IPS-18c (cell line): Measurements from ENCODE around the gene PCGF2.
"Not testable (repeated sequence)": the region's sequence is repeated elsewhere in the genome, so short reads cannot be mapped to it uniquely, and the experiment has no call there.

ENCODE experiments used
- H3K4me3 ChIP-seq: 2 replicates; pipeline ENCODE4 v1.7.0; 2013; ENCODE audit warnings: low read depth, mild to moderate bottlenecking, low read length, moderate library complexity; ENCODE audit not compliant: insufficient read depth
- H3K9me3 ChIP-seq: one replicate; pipeline ENCODE4 v1.6.1; 2013; ENCODE audit warnings: mild to moderate bottlenecking, low read length, moderate library complexity; ENCODE audit not compliant: control insufficient read depth, insufficient read depth

Gene PCGF2

DNA sequence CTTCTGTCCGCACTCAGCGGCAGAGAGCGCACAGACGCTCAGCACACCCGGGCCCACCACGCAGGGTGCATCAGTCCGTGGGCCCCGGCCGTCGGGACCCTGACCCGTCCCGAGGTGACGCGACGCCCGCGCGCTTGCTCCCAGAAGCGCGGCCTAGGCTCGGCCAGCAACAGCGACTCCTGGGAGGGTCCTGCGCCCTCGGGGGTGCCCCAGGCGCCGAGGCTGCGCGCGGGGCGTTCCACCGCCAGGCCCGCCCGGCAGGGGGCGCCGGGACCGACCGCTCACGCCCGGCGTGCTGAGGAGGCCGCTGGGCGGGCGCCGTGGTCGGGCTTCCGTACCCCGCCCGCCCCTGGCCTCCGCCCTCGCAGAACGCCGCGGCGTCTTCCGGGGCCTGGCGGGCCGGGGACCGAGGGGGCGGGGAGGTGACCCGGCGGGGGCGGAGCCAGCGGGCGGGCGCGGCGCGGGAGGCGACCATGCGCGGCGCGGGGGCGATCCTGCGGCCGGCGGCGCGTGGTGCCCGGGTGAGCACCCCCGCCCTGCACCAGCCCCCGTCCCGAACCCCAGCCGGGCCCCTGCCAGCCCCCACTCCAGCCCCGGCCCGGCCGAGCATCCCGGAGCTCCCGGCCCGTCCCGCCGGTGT, 18.1 kb downstream of the PCGF2 start, which contains the start of gene CISD3:
Gene CISD3 (plus strand): TSS at position 456 of the 640 bp plus-strand sequence. CDS start 18 bp downstream, at position 474.
- peak within 1 kb of the TSS; percentile 78 for H3K4me3 ChIP-seq
- no peaks in the 10 kb centered on the region for H3K9me3 ChIP-seq

DNA sequence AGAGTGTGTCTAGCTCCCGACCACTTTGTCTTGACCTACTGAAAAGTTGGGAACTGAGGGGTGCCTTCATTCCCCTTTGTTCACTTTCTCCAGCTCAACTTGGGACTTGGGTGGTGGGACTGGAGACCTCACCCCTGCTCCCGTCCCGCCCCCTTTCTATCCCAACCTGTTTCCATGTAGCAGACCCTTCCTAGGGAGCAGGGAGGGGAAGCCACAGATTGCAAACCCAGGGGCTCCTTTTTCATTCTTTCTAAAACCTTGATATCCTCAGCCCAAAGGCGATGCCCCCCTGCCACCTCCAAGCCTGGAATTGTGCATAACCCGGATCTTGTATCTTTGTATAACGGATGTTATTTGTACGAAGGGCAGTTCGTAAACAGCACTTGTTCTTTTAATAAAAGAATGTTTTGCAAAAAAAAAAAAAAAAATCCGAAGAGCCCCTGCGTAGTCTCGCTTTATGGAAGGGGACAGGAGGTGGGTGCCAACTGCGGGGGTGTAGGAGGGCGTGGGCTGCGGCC, 18.7 kb downstream of the PCGF2 start:
- peak overlapping the region; percentile 73 for H3K4me3 ChIP-seq
- no peaks in the 10 kb centered on the region for H3K9me3 ChIP-seq

DNA sequence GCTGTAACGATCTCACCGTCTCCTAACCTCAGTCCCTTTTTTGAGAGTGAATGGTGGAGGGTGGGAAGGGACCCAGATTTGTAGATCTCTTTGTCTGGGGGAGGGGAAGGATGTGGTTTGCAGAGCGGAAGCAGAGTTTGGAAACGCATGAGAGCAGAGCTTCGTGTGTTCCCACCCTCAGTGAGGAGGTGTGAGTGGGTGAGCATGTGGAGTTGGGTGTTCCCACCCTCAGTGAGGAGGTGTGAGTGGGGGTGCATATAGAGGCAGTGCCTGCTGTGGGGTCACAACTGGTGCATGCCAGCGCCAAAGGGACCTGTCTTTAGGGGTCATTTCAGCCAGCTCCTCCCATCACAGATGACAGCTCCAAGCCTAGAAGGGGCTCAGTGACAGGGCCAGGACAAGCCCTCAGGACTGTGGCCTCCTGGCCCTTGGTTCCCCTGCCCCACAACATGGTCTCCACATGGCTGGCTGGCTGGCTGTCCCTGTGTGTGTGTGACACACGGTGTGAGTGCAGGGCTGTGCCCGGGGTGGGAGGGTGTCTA, 19.8 kb downstream of the PCGF2 start:
- Histone ChIP-seq H3K4me3 (no peak overlapping the region), H3K9me3 (no peaks in the 10 kb centered on the region)

DNA sequence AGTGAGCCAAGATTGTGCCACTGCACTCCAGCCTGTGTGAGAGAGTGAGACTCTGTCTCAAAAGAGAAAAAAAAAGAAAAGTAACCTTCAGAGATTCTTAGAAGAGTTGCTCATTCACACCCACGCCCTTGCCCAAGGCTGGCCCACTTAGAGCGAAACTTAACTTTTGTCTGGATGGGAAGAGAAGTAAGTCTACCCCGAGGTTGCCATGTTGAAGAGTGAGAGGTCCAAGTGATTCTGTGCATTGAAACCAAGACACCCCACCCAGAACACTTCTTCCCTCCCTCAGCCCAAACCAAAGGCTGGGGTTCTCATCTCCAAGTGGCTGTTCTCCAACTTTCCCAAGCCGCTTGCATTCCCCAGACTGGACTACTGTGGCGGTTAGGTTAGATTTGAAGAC, 20.4 kb downstream of the PCGF2 start:
- H3K9me3 ChIP-seq, result no peaks in the 10 kb centered on the region
- H3K4me3 ChIP-seq, result no peak overlapping the region

DNA sequence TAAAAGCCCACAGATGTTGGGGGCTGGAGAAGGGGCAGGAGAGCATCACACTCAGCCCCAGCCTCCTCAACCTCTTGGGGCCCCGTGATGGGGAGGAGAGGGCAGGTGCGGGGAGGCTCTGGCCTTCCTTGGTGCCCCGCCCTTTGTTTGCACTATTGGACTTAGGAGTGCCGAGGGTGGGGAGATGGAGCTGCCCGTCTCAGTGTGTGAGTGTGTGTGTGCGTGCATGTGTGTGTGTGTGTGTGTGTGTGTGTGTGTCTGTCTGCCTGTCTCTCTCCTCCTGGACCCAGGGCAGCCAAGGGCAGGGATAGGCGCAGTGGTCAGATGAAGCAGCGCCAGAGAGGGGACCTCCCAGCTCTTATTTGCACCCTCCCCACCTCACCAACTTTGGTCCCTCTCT, 22.0 kb downstream of the PCGF2 start:
- not testable (repeated sequence) for H3K4me3 ChIP-seq, H3K9me3 ChIP-seq

DNA sequence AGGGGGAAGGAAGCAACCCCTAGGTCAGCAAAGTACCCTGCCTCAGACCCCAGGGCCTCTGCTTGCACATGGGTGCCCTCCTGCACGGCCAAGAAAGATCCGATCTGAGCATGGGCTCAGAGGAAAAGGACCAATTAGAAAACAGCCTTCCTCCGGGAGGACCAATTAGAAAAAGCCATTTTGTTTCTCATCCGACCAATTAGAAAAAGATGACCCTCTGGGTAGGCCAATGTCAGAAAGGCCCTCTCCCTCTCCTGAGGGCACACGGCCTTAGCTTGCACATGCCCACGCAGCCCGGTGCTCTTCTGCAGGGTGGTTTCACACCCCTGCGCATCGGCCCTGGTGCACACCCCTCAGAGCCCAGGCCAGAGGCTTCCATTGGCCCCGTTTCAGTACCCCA, 23.1 kb downstream of the PCGF2 start:
- H3K9me3 ChIP-seq, result no peaks in the 10 kb centered on the region
- H3K4me3 ChIP-seq, result no peak overlapping the region

DNA sequence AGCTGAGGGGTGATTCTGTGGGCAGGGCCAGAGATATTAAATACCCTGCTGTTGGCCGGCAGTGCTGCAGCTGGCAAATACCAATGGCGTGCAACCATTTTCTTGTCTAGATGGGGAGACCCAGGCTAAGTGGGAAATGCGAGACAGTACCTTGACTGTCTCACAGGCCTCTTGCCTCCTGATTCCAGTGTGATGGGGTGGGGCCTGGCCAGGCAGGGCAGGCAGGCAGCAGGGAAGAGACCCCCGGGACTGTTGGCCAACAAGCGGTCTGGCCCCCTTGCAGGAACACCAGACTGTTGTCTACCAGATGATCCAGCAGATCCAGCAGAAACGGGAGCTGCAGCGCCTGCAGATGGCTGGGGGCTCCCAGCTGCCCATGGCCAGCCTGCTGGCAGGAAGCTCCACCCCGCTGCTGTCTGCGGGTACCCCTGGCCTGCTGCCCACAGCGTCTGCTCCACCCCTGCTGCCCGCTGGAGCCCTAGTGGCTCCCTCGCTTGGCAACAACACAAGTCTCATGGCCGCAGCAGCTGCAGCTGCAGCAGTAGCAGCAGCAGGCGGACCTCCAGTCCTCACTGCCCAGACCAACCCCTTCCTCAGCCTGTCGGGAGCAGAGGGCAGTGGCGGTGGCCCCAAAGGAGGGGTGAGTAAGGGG, 23.7 kb downstream of the PCGF2 start:
- Histone ChIP-seq H3K9me3 (no peaks in the 10 kb centered on the region), H3K4me3 (no peak overlapping the region)

DNA sequence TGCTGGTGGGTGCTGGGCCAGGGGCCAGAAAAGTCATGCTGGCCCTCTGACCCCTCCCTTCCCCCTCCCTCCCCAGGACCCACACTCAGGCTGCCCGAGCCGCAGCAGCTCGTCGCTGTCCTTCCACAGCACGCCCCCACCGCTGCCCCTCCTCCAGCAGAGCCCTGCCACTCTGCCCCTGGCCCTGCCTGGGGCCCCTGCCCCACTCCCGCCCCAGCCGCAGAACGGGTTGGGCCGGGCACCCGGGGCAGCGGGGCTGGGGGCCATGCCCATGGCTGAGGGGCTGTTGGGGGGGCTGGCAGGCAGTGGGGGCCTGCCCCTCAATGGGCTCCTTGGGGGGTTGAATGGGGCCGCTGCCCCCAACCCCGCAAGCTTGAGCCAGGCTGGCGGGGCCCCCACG, 26.3 kb downstream of the PCGF2 start:
- H3K9me3 ChIP-seq, result no peaks in the 10 kb centered on the region
- H3K4me3 ChIP-seq, result no peak overlapping the region

DNA sequence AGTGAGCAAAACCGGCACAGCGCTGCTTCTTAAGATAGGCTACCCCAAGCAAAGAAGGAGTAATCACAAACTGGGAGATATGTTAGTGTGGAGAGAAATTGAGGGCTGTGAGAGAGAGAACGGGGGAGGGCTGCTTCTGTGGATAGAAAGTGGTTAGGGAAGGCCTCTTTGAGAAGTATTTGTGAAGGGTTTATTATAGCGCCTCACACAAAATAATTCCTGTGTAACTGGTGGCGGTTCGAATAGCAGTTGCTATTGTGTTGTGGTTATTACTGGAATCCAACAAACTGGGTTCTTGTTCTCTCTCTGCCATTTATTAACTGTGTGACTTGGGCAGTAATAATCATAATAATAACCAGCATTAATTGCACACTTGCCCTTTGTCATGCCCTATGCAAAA, 27.2 kb downstream of the PCGF2 start:
- H3K9me3 ChIP-seq, result no peaks in the 10 kb centered on the region

DNA sequence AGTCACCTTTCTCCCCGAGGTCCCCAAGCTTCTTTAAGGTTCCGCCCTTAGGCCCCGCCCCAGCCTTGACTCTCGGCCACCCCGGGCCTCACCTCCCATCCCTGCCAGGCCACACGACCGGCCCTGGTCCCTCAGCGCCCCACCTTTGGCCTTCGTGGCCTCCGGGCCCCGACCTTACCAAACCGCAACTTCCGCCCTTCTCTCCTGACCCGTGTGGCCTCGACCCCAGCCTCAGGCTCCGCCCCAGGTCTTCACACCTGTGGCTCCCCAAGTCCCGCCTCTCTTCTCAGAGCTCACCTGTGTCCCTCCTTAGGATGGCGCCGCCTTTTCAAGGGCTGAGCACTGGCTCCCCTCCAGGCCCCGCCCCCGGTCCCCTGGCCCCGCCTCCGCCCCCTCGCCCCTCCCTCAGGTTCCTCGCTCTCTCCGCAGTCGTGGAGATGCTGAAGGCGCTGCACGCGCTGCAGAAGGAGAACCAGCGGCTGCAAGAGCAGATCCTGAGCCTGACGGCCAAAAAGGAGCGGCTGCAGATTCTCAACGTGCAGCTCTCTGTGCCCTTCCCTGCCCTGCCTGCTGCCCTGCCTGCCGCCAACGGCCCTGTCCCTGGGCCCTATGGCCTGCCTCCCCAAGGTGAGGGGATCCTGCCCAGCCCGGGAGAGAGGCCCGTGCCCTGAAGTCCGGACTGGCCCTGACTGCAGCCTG, 28.0 kb downstream of the PCGF2 start:
- no peaks in the 10 kb centered on the region for H3K9me3 ChIP-seq
- peak overlapping the region; percentile 47; the same call in 1 of the 2 replicates for H3K4me3 ChIP-seq

More for the DNA sequence above, 27.2 kb downstream of the PCGF2 start:
- H3K4me3 ChIP-seq, result no peak overlapping the region

DNA sequence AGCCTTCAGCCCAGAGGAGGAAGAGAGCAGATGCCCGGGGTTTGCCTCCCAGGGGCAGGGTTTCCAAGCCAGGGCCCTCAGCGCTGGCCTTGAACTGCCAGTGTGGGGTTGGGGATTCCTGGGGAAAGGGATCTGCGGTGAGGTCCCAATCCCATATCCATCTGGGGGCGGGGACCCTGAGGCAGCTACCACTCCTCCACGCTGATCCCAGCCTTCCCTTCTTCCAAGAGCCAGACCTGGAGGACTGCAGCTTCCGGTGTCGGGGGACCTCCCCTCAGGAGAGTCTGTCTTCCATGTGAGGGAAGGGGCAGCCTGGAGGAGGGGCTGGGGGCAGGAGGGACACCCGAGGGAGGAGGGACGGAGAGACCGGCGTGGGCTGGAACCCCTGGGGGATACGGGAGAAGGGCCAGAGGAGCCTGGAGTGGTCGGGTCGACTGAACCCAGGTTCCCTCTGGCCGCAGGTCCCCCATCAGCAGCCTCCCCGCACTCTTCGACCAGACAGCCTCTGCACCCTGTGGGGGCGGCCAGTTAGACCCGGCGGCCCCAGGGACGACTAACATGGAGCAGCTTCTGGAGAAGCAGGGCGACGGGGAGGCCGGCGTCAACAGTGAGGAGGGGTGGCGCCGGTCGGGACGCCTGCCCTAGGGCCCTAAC, 28.7 kb downstream of the PCGF2 start:
- H3K9me3 ChIP-seq, result no peaks in the 10 kb centered on the region
- peak overlapping the region; percentile 47 for H3K4me3 ChIP-seq

DNA sequence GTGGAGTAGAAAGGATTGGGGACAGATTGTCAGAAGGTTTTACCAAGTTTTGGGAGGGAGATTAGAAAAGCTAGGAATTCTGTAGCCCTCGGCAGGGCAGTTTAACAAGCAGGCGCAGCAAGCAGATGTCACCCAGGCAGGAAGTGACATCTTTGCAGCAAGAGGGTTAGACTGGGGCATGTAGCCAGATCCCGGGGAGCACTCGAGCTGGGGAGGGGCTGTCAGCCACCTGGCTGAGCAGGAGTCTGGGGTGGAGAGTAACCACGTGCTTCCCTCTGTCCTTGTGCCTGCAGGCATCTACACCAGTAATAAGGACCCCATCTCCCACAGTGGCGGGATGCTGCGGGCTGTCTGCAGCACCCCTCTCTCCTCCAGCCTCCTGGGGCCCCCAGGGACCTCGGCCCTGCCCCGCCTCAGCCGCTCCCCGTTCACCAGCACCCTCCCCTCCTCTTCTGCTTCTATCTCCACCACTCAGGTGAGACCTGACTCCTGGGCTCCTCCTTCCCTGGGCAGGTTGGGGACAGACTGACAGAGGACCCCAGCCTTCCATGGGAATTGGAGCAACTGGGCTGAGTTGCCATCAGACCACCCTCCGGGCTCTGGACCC, 30.9 kb downstream of the PCGF2 start:
- H3K4me3 ChIP-seq, result no peak overlapping the region
- H3K9me3 ChIP-seq, result no peaks in the 10 kb centered on the region

DNA sequence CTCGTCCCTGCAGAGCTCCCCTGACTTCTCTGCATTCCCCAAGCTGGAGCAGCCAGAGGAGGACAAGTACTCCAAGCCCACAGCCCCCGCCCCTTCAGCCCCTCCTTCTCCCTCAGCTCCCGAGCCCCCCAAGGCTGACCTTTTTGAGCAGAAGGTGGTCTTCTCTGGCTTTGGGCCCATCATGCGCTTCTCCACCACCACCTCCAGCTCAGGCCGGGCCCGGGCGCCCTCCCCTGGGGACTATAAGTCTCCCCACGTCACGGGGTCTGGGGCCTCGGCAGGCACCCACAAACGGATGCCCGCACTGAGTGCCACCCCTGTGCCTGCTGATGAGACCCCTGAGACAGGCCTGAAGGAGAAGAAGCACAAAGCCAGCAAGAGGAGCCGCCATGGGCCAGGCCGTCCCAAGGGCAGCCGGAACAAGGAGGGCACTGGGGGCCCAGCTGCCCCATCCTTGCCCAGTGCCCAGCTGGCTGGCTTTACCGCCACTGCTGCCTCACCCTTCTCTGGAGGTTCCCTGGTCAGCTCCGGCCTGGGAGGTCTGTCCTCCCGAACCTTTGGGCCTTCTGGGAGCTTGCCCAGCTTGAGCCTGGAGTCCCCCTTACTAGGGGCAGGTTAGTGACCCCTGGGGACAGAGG, 31.6 kb downstream of the PCGF2 start:
- H3K9me3 ChIP-seq, result no peaks in the 10 kb centered on the region
- no peak overlapping the region for H3K4me3 ChIP-seq

DNA sequence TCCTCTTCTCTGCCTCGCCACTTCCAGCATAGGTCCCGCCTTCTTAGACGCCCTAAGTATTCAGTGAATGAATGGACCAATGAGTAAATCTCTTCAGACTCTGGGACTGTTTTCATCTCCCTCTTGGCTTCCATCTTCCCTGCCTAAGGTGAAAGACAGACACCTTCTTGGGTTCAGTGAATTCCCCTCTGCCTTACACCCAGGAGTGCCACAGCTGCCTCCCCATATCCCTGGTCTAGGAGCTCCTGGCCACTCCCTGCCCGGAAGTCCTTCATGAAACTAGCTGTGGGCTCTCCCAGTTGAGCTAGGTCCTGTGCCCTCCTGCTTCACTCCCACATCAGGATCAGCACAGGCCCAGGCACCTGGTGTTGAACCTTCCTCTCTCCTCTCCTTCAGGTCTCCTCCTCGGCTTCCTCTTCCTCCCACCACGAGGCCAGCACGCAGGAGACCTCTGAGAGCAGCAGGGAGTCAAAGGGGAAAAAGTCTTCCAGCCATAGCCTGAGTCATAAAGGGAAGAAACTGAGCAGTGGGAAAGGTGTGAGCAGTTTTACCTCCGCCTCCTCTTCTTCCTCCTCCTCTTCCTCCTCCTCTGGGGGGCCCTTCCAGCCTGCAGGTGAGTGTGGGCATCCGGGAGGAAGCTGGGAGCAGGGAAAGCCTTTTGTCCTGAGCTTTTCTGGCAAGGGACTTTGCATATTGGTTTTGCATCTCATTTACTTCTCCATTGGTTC, 32.8 kb downstream of the PCGF2 start:
- H3K4me3 ChIP-seq, result no peak overlapping the region
- no peaks in the 10 kb centered on the region for H3K9me3 ChIP-seq

DNA sequence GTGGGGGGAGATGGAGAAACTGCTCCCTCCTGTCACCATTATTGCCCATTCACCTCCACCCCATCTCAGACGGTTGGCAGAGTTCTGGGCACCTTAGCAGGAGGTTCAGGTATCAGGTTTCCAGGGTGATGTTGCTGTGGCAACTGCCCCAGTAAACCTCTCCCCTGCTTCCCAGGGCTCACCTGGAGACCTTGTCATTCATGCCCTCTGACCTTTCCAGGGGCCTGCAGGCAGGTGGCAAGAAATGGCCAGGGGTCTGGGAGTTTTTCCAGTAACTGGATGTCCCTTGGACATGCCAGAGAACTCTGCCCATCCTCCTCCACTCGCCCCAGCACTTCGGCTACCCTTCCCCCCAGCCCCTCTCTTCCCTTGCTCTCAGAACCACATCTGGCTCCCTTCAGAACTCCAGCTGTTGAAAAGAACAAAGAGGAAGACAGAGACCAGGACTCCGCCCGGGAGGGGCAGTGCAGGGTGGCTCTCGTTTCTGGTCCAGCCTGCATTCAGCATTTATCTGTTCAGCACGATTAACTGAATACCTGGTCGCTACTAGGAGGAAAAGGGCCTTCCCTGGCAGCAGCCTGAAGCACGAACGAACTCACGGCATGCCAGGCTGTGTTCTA, 34.6 kb downstream of the PCGF2 start:
- H3K9me3 ChIP-seq, result no peaks in the 10 kb centered on the region
- H3K4me3 ChIP-seq, result no peak overlapping the region

DNA sequence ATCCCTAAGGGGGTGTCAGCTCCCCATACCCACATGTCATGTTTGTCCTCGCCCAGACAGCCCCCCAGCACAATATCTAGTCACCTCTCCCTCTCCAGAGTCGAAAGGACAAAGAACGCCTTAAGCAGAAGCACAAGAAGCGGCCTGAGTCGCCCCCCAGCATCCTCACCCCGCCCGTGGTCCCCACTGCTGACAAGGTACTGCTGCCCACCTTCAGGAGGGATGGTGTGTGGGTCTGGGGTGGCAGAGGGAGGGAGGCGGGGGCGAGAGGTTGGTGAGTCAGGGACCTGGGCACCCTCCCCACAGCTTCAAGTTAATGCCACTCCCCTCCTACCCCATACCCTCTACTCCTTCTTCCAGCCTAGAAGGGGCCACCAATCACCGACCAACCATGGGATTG, 35.5 kb downstream of the PCGF2 start:
- Histone ChIP-seq H3K4me3 (no peak overlapping the region), H3K9me3 (no peaks in the 10 kb centered on the region)
